Measurements from ENCODE around the gene ZNF488. TPM values are rescaled to one million over a fixed set of nuclear protein-coding genes. Genes with fewer than 3 reads are reported as not detected.

Gene ZNF488
- total and polyA plus RNA-seq, 10 donors: 0.02 to 0.26 (median 0.11) TPM; not detected in 6

GRCh38 chr10:47412177-47412730 is 28.2 kb upstream of the ZNF488 start:
- WGBS, 5 donors: 84 to 90% (median 89%) methylated on average over 4 to 5 of the region's 5 CpGs
- intact Hi-C loops (cut with DNase I; ENCODE audit: low total_unique reads): no loop called here
- Histone ChIP-seq H3K4me3 (no peak overlapping the region), H3K9me3 (no peaks in the 10 kb centered on the region), H3K36me3 (no peaks in the 10 kb centered on the region), H3K27me3 (replicated peaks in 1 of 7) (peaks cover 0 to 6% (median 0%) of the 10 kb centered on the region in 7 donors), H3K27ac (no peak overlapping the region), H3K4me1 (peaks cover 0 to 6% (median 0%) of the 10 kb centered on the region in 6 donors)
- DNase-seq: no peak
- TF ChIP-seq POLR2AphosphoS5 (IDR thresholded peaks at IDR 0.05) (no peak), POLR2A (IDR thresholded peaks at IDR 0.05) (no peak), CTCF (IDR thresholded peaks at IDR 0.05 in 8 of 11, conservative IDR thresholded peaks at IDR 0.05 in 3 of 11) (no peak)

DNA sequence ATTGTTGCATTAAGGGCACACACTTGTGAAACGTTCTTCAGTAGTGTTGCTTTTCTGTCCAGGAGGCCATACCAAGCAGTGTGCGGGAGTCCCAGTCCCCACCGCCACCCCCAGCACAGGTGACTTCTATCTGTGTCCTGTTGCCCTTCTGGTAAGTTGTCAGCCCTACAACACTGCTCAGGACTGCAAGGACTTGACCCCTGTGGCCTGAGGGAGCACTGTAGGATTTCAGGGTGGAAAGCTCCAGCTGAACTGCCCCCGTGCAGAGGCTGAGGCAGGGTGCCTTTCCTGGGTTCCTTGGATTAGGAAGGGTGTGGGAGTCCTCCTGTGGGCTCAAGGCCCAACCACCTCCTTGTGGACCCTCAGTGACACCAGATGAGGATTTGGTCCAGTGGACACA is 26.8 kb upstream of the ZNF488 start:
- peaks cover 0 to 6% (median 0%) of the 10 kb centered on the region in 7 donors for H3K27me3 ChIP-seq (replicated peaks in 1 of 7)
- intact Hi-C loops (cut with DNase I; ENCODE audit: low total_unique reads): no loop called here
- no peak overlapping the region for H3K4me3 ChIP-seq
- peaks cover 0 to 6% (median 0%) of the 10 kb centered on the region in 6 donors for H3K4me1 ChIP-seq
- TF ChIP-seq POLR2A (IDR thresholded peaks at IDR 0.05) (no peak), POLR2AphosphoS5 (IDR thresholded peaks at IDR 0.05) (no peak), CTCF (IDR thresholded peaks at IDR 0.05 in 8 of 11, conservative IDR thresholded peaks at IDR 0.05 in 3 of 11) (no peak)
- WGBS, 5 donors: 68 to 90% (median 78%) methylated on average over 2 to 4 of the region's 4 CpGs
- peak; percentile 59 for DNase-seq
- no peak overlapping the region for H3K27ac ChIP-seq
- no peaks in the 10 kb centered on the region for H3K36me3 ChIP-seq
- no peaks in the 10 kb centered on the region for H3K9me3 ChIP-seq

DNA sequence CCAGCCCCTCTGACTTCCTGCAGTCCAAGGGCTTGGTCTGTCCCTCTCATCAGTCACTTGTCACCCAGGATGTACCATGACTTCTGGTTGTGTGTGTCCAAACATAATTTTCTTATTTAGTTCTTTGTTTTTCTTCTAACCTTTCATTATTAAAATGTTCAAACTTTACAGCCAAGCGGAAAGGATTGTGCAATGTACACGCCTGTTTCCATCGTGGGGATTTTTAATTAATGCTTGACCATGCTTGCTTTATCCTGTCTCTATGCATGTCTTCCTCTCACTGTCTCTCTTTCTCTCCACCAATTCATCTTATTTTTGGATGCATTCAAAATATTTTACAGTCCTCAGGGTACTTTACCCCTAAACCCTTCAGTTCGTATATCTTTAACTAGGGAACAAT is 26.2 kb upstream of the ZNF488 start:
- 63 to 77% (median 69%) methylated on average over 4 of the region's 4 CpGs for WGBS, 5 donors
- intact Hi-C loops (cut with DNase I; ENCODE audit: low total_unique reads): no loop called here

More for the DNA sequence above, 26.2 kb upstream of the ZNF488 start:
- Histone ChIP-seq H3K4me1 (peaks cover 0 to 6% (median 0%) of the 10 kb centered on the region in 6 donors), H3K9me3 (no peaks in the 10 kb centered on the region), H3K27me3 (replicated peaks in 1 of 7) (peaks cover 0 to 6% (median 0%) of the 10 kb centered on the region in 7 donors), H3K27ac (no peak overlapping the region), H3K36me3 (no peaks in the 10 kb centered on the region), H3K4me3 (no peak overlapping the region)
- DNase-seq: no peak
- TF ChIP-seq POLR2AphosphoS5 (IDR thresholded peaks at IDR 0.05) (no peak), CTCF (IDR thresholded peaks at IDR 0.05 in 8 of 11, conservative IDR thresholded peaks at IDR 0.05 in 3 of 11) (no peak), POLR2A (IDR thresholded peaks at IDR 0.05) (no peak)
